ENCODE measurements around the gene ELL.
A peak's percentile ranks its signal among the peaks of the same experiment; 100 is the strongest.
"Not testable (repeated sequence)": the region's sequence is repeated elsewhere in the genome, so short reads cannot be mapped to it uniquely, and the experiment has no call there.

The ELL gene

DNA sequence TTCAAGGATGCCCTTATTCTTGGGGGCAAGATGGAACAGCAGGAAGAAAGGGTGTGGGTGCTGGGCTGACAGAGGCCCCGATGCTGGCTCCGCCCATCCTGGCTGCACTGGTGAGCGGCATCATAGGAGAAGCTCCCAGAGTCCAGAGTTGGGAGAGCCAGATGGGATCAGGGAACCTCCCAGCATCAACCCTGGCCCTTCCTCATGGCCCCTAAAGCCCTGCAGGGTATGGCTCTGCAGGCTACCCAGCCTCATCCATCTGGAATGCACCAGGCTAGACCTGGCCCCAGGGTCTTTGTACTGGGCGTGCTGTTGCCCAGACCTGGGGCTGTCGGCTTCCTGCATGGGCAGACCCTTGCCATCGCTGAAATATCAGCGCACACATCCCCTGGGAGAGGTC, 7.9 kb upstream of the ELL start:
- DNase-seq: no peak

GRCh38 chr19:18526316-18526715, 4.4 kb upstream of the ELL start:
- DNase-seq: no peak

DNA sequence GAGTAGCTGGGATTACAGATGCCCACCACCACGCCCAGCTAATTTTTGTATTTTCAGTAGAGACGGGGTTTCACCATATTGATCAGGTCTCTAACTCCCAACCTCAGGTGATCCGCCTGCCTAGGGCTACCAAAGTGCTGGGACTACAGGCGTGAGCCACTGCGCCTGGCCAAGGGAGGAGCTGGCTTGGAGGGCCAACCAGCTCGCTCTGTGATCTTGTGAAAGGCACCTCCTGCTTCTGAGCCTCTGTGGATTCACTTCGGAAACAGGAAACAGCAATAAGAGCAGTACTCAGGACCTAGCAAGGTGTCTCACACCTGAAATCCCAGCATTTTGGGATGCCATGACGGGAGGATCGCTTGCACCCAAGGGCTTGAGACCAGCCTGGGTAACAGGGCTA, 2.0 kb upstream of the ELL start:
- no peak for DNase-seq

GRCh38 chr19:18522862-18523440, 1.1 kb upstream of the ELL start:
- not testable (repeated sequence) for DNase-seq

- DNase-seq: peak; percentile 100
These were observed 423 bp upstream of the ELL start for GRCh38 chr19:18522124-18522861.

DNA sequence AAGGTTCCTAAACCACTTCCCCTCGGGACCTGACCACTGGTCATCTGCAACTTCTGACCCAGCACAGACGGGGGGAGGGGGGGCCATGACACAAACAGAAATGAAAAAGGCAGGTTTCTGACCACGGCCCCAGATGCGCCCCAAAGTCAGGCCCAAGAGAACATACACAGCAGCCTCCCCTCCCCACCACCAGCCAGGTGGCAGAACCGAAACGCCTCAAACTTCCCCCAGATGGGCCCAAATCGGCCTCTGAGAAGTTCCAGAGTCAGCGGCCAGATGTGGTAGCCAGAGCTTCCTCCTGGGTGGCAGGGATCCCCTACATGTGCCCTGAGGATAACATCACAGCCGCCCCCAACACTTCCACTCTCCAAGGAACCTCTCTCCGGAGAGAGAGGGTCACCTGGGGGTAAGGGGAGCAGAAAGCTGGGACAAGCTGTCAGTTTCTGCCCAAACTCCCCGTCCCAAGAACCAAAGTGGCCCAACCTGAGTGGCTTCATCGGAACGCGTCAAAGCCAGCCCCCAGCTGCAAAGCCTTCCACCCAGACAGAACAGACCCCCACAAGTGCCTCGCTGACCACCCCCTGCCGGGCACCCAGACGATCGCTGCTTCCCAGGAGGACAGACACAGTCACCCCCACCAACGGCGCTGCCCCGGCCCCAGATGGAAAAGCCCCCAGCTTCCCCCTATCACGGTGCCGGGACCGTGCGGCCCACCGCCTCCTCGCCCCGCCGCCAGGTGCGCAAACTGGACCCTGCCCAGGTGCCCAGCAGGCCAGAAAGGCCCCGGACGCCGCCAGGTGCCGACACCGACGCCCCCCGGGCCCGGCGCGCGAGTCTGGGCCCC, 800 bp downstream of the ELL start:
- peak in 1 of 2 donors; percentile 58 for DNase-seq

GRCh38 chr19:18519962-18520847, 1.7 kb downstream of the ELL start:
- DNase-seq: peak; percentile 72

DNA sequence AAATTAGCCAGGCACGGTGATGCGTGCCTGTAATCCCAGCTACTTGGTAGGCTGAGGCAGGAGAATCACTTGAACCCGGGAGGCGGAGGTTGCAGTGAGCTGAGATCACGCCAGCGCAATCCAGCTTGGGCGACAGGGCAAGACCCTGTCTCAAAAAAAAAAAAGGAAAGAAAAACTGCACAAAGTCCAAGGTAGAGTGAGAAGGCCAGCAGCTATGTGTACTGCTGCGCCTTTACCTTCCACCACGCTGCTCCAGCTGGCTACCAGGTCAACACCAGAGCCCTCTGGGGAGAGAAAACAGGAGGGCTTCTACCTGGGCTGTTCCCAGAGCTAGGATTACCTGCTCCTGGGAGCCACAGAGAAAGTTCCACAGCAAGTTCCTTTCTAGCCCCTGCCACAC, 3.2 kb downstream of the ELL start:
- DNase-seq: no peak

- no peak for DNase-seq
These were observed 4.3 kb downstream of the ELL start for GRCh38 chr19:18517606-18518005.

GRCh38 chr19:18515959-18516358, 5.9 kb downstream of the ELL start:
- no peak for DNase-seq

DNA sequence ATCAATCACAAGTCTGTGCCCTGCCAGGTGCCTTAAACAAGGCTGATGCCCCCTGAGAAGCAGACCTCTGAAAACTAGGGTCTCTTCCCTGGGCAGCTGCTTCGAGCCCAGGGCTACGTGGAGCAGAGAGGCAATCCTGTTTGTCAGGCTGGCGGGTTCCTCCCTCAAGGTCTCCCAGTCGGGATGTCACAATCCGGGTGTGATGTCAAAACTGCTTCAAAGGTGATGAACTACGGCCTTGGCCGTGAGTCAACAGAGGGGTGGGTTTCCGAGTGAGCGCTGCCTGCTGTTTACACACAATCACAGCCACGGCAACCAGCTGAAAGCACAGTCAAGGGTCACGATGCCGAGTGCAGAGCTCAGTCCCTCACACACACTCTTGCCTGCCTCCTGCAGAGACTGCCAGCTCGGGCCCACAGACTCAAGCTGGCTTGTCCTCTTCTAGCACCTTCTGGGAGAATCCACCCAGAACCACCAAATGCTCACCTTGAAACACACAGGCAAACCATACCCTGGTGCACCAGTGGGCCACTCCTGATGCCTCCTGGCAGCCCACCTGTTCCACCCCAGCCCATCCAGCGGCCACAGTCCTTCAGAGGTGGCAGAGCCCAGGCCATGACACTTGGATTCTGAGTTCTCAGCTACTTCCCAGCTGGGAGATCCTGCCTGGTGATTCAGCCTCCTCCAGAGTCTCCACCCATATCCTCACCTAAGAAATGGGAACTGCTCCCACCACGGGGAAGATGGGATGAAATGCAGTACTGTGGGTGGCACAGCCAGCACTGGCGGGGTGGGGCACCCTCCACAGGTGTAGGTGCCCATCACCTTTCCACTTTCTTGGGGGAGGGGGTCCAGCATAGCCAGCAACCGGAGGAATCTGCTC, 6.8 kb downstream of the ELL start:
- peak; percentile 41 to 83 for DNase-seq

- no peak for DNase-seq
These were observed 8.0 kb downstream of the ELL start for GRCh38 chr19:18513868-18514267.

GRCh38 chr19:18510216-18510615, 11.7 kb downstream of the ELL start:
- no peak for DNase-seq

DNA sequence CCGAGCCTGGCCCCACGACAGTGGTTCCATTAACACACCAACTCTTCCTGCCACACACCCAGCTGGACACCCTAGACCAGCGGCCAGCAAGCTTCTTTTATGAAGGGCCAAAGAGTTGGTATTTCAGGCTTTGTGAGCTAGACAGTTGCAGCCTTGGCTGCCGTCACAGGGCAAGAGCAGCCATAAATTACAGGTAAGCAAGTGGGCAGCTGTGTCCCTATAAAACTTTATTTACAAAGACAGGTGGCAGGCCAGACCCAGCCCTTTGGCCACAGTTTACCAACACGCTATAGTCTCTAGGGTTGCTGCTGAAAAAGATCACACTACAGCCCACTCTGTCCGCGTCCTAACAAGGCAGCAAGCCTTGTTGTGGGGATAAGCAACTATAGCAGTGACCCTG, 13.3 kb downstream of the ELL start:
- no peak for DNase-seq

GRCh38 chr19:18507727-18508440, 14.0 kb downstream of the ELL start:
- DNase-seq: no peak

GRCh38 chr19:18507021-18507726, 14.7 kb downstream of the ELL start:
- peak; percentile 36 to 70 for DNase-seq

- DNase-seq: no peak
These were observed 15.6 kb downstream of the ELL start for GRCh38 chr19:18506101-18506930.

DNA sequence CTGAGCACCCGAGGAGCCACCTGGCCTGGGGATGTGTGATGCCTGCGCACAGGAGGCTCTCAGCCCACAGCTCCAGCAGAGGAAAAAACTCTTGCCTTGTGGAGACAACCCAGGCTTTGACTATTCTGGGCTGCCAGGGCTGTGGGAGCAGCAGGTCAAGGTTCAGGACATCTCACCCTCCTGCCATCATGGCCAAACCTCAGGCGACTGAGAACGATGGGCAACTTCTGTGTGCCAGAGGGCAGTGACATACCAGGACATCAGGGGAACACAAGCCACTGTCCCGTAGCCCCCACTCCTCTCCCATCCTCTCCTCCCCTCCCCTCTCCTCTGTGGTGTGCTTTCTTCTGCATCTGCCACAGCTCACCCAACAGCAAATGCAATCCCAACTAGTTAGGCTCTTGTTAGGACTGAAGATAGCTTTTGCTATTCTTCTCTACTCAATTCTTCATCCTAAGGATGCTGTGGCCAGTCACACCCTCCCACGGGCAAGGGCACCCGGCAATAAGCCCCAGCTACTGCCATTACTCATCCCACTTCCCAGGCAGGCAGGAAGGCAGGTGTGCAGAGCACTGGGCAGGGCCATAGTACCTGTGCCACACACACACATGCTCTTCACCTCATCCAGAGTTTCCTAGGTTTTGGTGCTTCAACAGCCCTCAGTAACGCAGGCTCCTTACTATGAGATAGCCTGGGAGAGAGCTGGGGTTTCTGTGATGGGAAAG, 16.8 kb downstream of the ELL start:
- no peak for DNase-seq

Measured in CD4-positive, alpha-beta T cell treated with Interleukin-4 for 1 hour (primary cell).